ENCODE data around the gene FRAT2.

DNA sequence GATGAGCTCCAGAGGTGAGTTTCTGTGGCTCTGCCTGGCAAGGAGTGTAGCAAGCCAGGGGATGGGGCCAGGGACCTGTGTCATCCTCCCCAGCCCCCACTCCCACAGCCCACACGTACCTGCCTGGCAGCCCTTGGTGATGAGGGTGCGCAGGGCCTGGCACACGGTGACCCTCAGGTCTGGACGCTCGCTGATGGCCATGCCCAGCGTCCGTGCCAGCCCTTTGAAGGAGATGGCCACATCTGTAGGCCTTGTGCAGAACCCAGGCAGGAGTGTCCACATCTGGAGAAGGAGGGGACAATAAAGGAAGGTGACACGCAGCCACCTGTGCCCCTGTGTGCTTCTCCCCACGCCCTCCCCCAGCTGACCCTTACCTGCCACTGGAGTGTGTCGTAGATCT lies 38.9 kb upstream of the FRAT2 start:
- TF ChIP-seq CTCF (IDR thresholded peaks at IDR 0.05) (no peak), POLR2A (IDR thresholded peaks at IDR 0.05) (no peak)
